ENCODE measurements around the gene MMP27. TPM values are rescaled to one million over a fixed set of nuclear protein-coding genes. Genes with fewer than 3 reads are reported as not detected.
"Not testable (repeated sequence)": the region's sequence is repeated elsewhere in the genome, so short reads cannot be mapped to it uniquely, and the experiment has no call there.

Gene MMP27
- polyA plus RNA-seq, 1 of the 3 experiments (the other 2 are of a cell fraction), result not detected

- TF ChIP-seq NRF1 (IDR thresholded peaks at IDR 0.05; ENCODE audit: low read depth, low read length) (no peak), TCF12 (IDR thresholded peaks at IDR 0.05) (no peak), RCOR1 (IDR thresholded peaks at IDR 0.05; ENCODE audit: low read length) (no peak), RXRA (IDR thresholded peaks at IDR 0.05; ENCODE audit: borderline replicate concordance, low read depth) (no peak), MAX (IDR thresholded peaks at IDR 0.05; ENCODE audit: low read depth) (no peak), GABPA (IDR thresholded peaks at IDR 0.05; ENCODE audit: low read depth) (no peak), MXI1 (IDR thresholded peaks at IDR 0.05; ENCODE audit: low read depth, low read length) (no peak), REST (IDR thresholded peaks at IDR 0.05; ENCODE audit: low read depth, low read length) (no peak), SMC3 (IDR thresholded peaks at IDR 0.05; ENCODE audit: low read depth, low read length) (no peak), CTCF (IDR thresholded peaks at IDR 0.05) (no peak), NFIC (IDR thresholded peaks at IDR 0.05; ENCODE audit: borderline replicate concordance) (no peak), IRF3 (IDR thresholded peaks at IDR 0.05; ENCODE audit: low read depth, low read length) (no peak), RFX5 (IDR thresholded peaks at IDR 0.05; ENCODE audit: low read length) (no peak), SIN3A (IDR thresholded peaks at IDR 0.05; ENCODE audit: borderline replicate concordance, low read depth, low read length) (no peak), CHD2 (IDR thresholded peaks at IDR 0.05; ENCODE audit: low read length, partially characterized antibody) (no peak)
- no peaks in the 10 kb centered on the region for H3K79me2 ChIP-seq (ENCODE audit: insufficient read depth)
- ChIA-PET POLR2A (no interaction called here), CTCF (interaction anchor here (1.5 kb wide), 1 partner anchor 83 kb away, joined by 3 read pairs; no protein-coding TSS in a partner anchor)
- no peaks in the 10 kb centered on the region for H3F3A ChIP-seq (replicated peaks; ENCODE audit: insufficient read depth)
- H3K4me2 ChIP-seq, result no peak overlapping the region
- no peaks in the 10 kb centered on the region for H4K20me1 ChIP-seq (ENCODE audit: insufficient read depth)
- peaks cover 10% of the 10 kb centered on the region; the same call in 1 of the 2 replicates for H3K27me3 ChIP-seq (ENCODE audit: insufficient read depth)
- no peaks in the 10 kb centered on the region for H3K36me3 ChIP-seq (replicated peaks in 1 of 2; ENCODE audit: control insufficient read depth in 1 of 2, insufficient read depth in 2 of 2, low read length in 1 of 2)
- no peaks in the 10 kb centered on the region for H3K4me1 ChIP-seq (ENCODE audit: control insufficient read depth in 1 of 2, insufficient read depth in 2 of 2, low read depth in 1 of 2, low read length in 1 of 2)
- H3K9ac ChIP-seq, result no peak overlapping the region
- H3K9me3 ChIP-seq, result no peaks in the 10 kb centered on the region
- H3K9me2 ChIP-seq, result no peaks in the 10 kb centered on the region
- no peak for DNase-seq
- H2AFZ ChIP-seq (ENCODE audit: low read depth), result no peak overlapping the region
- no peak overlapping the region for H3K4me3 ChIP-seq (ENCODE audit: low read depth in 2 of 2, low read length in 1 of 2)
- H3K27ac ChIP-seq (ENCODE audit: low read depth in 2 of 2, low read length in 1 of 2), result no peak overlapping the region
Measured at GRCh38 chr11:102749101-102749722, 43.6 kb upstream of the MMP27 start.

- H3K4me3 ChIP-seq (ENCODE audit: low read depth in 2 of 2, low read length in 1 of 2); DNase-seq; H3K36me3 ChIP-seq (replicated peaks in 1 of 2; ENCODE audit: control insufficient read depth in 1 of 2, insufficient read depth in 2 of 2, low read length in 1 of 2); H3K4me1 ChIP-seq (ENCODE audit: control insufficient read depth in 1 of 2, insufficient read depth in 2 of 2, low read depth in 1 of 2, low read length in 1 of 2); H3K9ac ChIP-seq; H3K4me2 ChIP-seq; CTCF ChIA-PET; H2AFZ ChIP-seq (ENCODE audit: low read depth); H3K79me2 ChIP-seq (ENCODE audit: insufficient read depth); H3K9me3 ChIP-seq; POLR2A ChIA-PET; H4K20me1 ChIP-seq (ENCODE audit: insufficient read depth); H3K9me2 ChIP-seq; H3F3A ChIP-seq (replicated peaks; ENCODE audit: insufficient read depth); H3K27ac ChIP-seq (ENCODE audit: low read depth in 2 of 2, low read length in 1 of 2); H3K27me3 ChIP-seq (ENCODE audit: insufficient read depth): not testable (repeated sequence)
- 20% methylated on average over 6 of the region's 32 CpGs for WGBS (ENCODE audit: low lambda C conversion rate)
Measured at GRCh38 chr11:102746746-102747578, 41.4 kb upstream of the MMP27 start.

Data from SK-N-SH (cell line).